AG04450 (cell line): ENCODE measurements around the gene ODC1. TPM values are rescaled to one million over a fixed set of nuclear protein-coding genes. Genes with fewer than 3 reads are reported as not detected.
A peak's percentile ranks its signal among the peaks of the same experiment; 100 is the strongest.

Experiments
- CTCF ChIA-PET: fragments of 300-600, 350-600 bp; formaldehyde crosslinking; extraction: SDS; loops from one replicate; lab custom pipeline; 2022; ENCODE audit warnings: antibody characterized with exemption, inconsistent platforms; lab: Charles Lee
- POLR2A ChIA-PET: fragments of 350-600 bp; formaldehyde crosslinking; extraction: SDS; loops from one replicate; lab custom pipeline; 2021; ENCODE audit warnings: antibody characterized with exemption, inconsistent platforms; lab: Yijun Ruan, JAX
- DNase-seq: peaks from one replicate; pipeline ENCODE4 v3.0.0-alpha.2; 2011; ENCODE audit warnings: low read depth, low spot score
- H3K27ac ChIP-seq: one replicate; pipeline ENCODE4 v1.5.1; 2012; ENCODE audit warnings: low read depth, low read length, control low read depth
- H3K27me3 ChIP-seq: one replicate; pipeline ENCODE4 v1.6.0; 2012; ENCODE audit warnings: low read length; ENCODE audit not compliant: control insufficient read depth, insufficient read depth
- H3K4me3 ChIP-seq: 2 replicates; pipeline ENCODE4 v1.5.1; 2011; ENCODE audit warnings: mild to moderate bottlenecking, low read depth, low read length, control low read depth
- H3K9me3 ChIP-seq: 2 replicates; pipeline ENCODE4 v1.5.1; 2012; ENCODE audit warnings: low read length; ENCODE audit not compliant: control insufficient read depth, insufficient read depth
- polyA plus RNA-seq: library from polyadenylated mRNA; depleted of rRNA; stranded (reverse); fragments of >200 nt; gene quantifications from 2 replicates; pipeline ENCODE4 v1.2.3, GENCODE V29; 2011
- TF ChIP-seq, protein P1 (sequence below): IDR thresholded peaks from 2 replicates; pipeline ENCODE4 v1.5.1; 2011; ENCODE audit warnings: low read depth, low read length, control low read depth, inconsistent platforms

Gene ODC1
- polyA plus RNA-seq, 1 experiment, result 168 TPM

DNA sequence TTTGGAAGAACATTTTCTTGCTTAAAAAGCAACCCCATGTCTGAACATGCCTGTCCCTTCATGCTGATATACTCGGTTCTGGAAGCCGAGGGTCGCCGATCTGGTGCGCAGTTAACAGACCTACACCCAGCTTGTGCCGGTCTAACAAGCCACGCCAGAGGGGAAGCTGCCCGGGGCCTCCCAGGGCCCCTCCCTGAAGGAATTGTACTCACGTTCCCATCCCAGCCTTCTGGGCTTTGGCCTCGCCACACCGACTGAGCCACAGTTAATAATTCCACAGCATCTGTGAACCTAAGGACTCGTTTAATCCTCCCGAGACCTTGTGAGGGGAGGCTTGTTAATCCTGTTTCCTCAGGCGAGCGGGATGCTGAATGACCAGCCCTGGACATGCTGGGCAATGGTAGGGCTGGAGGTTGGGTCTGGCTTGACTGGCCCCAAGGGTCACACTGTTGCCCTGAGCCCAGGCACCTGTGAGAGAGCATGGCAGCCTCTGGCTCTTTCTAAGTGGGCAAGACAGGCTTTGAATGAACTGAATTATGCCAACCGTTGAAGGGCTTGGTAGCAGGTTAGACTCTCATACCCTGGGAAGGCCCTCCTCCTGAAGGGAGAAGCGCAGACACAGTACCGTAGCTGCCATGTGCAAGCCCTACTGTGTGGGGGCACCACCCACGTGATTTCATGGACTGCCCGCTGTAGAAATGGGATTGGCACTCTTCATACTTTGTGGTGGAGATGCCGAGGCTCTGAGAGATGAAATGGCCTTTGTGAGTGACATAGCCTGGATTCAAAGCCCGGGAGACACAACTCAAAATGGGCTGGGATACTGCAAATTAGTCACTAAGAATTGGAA lies 27.9 kb upstream of the ODC1 start:
- no peak for DNase-seq

DNA sequence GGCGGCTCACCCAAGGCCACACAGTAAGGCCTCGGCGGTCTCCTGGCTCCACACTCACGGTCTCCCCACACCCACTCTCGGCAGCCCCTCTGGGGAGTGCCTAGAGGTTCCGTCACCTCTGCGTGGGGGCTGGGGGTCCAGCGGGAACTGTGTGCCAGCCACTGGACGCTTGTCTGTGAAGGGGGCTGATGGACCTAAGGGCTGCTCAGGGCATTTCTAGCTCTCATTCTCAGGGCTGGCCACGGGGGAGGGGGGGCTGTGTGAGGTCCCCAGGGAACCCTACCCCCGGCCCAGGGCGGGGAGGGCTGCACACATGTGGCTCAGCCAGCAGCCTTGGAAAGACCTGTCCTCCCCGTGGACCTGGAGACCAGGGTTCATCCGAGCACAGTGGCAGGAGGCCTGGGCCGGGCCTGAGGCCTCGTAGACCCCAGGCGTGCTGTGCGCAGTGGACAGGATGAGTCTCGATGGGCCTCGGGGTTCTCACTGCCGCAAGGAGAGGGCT lies 27.1 kb upstream of the ODC1 start:
- H3K27me3 ChIP-seq, result peaks cover 16% of the 10 kb centered on the region
- TF ChIP-seq, protein P1, sequence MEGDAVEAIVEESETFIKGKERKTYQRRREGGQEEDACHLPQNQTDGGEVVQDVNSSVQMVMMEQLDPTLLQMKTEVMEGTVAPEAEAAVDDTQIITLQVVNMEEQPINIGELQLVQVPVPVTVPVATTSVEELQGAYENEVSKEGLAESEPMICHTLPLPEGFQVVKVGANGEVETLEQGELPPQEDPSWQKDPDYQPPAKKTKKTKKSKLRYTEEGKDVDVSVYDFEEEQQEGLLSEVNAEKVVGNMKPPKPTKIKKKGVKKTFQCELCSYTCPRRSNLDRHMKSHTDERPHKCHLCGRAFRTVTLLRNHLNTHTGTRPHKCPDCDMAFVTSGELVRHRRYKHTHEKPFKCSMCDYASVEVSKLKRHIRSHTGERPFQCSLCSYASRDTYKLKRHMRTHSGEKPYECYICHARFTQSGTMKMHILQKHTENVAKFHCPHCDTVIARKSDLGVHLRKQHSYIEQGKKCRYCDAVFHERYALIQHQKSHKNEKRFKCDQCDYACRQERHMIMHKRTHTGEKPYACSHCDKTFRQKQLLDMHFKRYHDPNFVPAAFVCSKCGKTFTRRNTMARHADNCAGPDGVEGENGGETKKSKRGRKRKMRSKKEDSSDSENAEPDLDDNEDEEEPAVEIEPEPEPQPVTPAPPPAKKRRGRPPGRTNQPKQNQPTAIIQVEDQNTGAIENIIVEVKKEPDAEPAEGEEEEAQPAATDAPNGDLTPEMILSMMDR, result no peak
- H3K4me3 ChIP-seq, result no peak overlapping the region
- DNase-seq, result no peak
- ChIA-PET CTCF (no interaction called here), POLR2A (no interaction called here)
- H3K27ac ChIP-seq, result no peak overlapping the region
- no peaks in the 10 kb centered on the region; the same call in 1 of the 2 replicates for H3K9me3 ChIP-seq

More for the DNA sequence above, 27.9 kb upstream of the ODC1 start:
- POLR2A ChIA-PET, result no interaction called here
- TF ChIP-seq, protein P1, result no peak
- Histone ChIP-seq H3K27me3 (peaks cover 17% of the 10 kb centered on the region), H3K27ac (no peak overlapping the region), H3K9me3 (no peaks in the 10 kb centered on the region; the same call in 1 of the 2 replicates), H3K4me3 (no peak overlapping the region)
- CTCF ChIA-PET, result no interaction called here

GRCh38 chr2:10473121-10473756 lies 25.1 kb upstream of the ODC1 start:
- H3K9me3 ChIP-seq, result no peaks in the 10 kb centered on the region; the same call in 1 of the 2 replicates
- no peak overlapping the region for H3K27ac ChIP-seq
- DNase-seq, result no peak
- peaks cover 23% of the 10 kb centered on the region for H3K27me3 ChIP-seq
- ChIA-PET POLR2A (no interaction called here), CTCF (interaction anchor here (0.5 to 1.5 kb wide), 2 partner anchors 9 to 64 kb away, joined by 3 to 4 read pairs; no protein-coding TSS in a partner anchor)
- TF ChIP-seq, protein P1, result no peak
- no peak overlapping the region for H3K4me3 ChIP-seq

- Histone ChIP-seq H3K27me3 (peaks cover 23% of the 10 kb centered on the region), H3K4me3 (no peak overlapping the region), H3K9me3 (no peaks in the 10 kb centered on the region; the same call in 1 of the 2 replicates), H3K27ac (no peak overlapping the region)
- no peak for DNase-seq
- TF ChIP-seq, protein P1, result peak; percentile 17; the same call in 1 of the 2 replicates
- ChIA-PET POLR2A (no interaction called here), CTCF (interaction anchor here (1.5 kb wide), 1 partner anchor 10 kb away, joined by 4 read pairs; no protein-coding TSS in a partner anchor)
Measured at GRCh38 chr2:10471955-10472354, 23.8 kb upstream of the ODC1 start.
